Measurements from ENCODE around the gene KIF2C.
"Not testable (repeated sequence)": the region's sequence is repeated elsewhere in the genome, so short reads cannot be mapped to it uniquely, and the experiment has no call there.

KIF2C gene

GRCh38 chr1:44719318-44719717, 20.3 kb upstream of the KIF2C start:
- no peak for DNase-seq (ENCODE audit: low spot score)

DNA sequence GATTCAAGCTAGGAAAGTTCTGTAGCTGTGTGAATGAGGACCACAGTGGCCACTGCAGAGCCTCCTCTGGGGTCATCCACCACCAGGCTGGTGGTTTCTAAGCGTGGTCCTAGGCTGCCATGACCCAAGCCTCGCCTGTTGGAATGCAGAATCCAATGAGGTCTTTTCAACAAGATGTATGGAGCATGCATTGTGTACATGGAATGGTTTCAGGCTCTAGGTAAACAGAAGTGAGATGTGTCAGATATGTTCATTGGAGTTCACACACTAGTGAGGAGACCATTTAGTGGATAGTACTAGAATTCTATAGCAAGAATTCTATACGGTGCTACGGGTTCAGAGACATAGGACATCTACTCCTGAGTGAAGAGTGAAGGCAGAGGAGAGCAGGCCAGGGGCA, 19.4 kb upstream of the KIF2C start:
- no peak for DNase-seq (ENCODE audit: low spot score)

- DNase-seq (ENCODE audit: low spot score) = peak; percentile 96
Measured at GRCh38 chr1:44721485-44722361, 17.9 kb upstream of the KIF2C start.

DNA sequence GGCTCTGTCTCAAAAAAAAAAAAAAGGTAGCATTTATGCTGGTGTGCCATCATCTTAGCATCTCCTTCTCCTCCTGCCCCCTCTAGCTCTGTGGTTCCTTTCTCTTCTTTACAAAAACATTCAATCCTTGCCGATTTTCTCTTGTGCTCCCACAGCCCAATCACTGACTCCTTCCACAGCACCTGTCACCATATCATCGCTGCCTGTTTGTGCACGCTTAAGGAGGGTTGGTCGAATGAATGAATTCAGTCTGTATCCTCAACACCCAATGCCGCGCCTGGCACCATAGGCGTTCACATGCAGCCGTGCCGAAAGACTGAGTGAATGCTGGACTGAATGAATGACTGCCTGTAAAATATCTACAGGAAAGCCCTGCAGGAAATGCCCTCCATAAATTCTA, 16.6 kb upstream of the KIF2C start:
- DNase-seq (ENCODE audit: low spot score) = no peak

DNA sequence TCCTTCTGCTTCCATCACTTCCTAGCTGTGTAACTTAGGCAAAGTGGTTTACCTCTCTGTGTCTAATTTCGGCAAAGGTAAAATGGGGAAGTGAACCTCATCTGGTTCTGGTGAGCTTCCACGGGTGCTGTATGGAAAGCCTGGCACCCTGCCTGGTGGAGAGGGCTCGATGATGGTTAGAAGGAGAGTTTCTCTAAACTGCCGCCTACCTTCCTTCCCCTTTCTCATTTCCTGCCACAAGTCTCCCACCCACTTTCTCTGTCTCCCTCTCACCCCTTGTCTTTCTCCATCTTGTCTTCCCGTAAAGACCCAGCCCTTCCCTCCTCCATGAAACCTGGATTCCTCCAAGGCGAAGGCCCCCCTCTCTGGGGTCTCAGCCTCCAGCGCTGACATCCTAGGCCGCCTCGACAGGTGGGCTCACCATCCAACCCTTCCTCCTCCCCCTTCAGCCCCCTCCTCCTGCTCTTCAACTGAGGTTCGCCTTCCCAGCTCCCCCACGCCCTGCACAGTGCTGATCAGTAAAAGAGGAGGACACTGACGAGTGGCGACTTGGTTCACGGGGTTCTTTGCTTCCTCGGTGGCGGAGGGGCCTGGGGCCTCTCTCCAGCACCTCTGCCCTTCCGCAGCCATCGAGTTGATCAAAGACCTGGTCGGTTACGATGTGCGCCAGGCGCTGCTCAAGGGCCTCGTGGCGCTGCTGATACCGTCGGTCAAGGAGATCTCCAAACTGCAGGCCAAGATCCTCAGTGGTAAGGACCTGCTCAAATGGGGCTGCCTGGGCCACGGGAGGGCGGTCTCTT, 15.9 kb upstream of the KIF2C start:
- no peak for DNase-seq (ENCODE audit: low spot score)

GRCh38 chr1:44724296-44724954, 15.2 kb upstream of the KIF2C start:
- no peak for DNase-seq (ENCODE audit: low spot score)

GRCh38 chr1:44724955-44725698, 14.5 kb upstream of the KIF2C start:
- no peak for DNase-seq (ENCODE audit: low spot score)

- DNase-seq (ENCODE audit: low spot score) = peak; percentile 97
Measured at GRCh38 chr1:44730741-44731512, 8.7 kb upstream of the KIF2C start, which contains the start of gene RNU5D-1. RNU5D-1 (minus strand) TSS chr1:44731170.

DNA sequence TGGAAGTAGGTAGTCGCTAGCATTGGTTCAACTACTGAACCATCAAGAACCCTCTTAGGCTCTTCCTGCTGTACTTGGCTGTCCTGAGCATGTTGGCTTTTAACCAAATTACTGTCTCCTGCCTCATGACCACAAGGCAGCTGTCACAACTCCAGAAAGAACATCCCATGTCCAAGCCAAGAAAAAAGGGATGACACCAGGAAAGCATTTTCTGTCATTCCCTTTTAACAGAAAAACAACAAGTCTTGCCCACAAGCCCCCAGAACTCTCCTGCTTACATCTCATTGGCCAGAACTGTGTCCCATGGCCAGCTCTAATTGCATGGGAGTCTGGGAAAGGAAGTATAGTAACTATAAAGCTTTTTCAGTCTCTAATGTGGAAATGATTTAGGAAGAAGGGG, 6.3 kb upstream of the KIF2C start:
- no peak for DNase-seq (ENCODE audit: low spot score)

GRCh38 chr1:44733784-44734183, 5.9 kb upstream of the KIF2C start:
- DNase-seq (ENCODE audit: low spot score) = no peak

GRCh38 chr1:44735992-44736391, 3.6 kb upstream of the KIF2C start:
- no peak for DNase-seq (ENCODE audit: low spot score)

GRCh38 chr1:44738953-44739306, 707 bp upstream of the KIF2C start:
- not testable (repeated sequence) for DNase-seq (ENCODE audit: low spot score)

- no peak for DNase-seq (ENCODE audit: low spot score)
Measured at GRCh38 chr1:44740179-44740617, 561 bp downstream of the KIF2C start.

- DNase-seq (ENCODE audit: low spot score) = no peak
Measured at GRCh38 chr1:44743211-44743610, 3.6 kb downstream of the KIF2C start.

DNA sequence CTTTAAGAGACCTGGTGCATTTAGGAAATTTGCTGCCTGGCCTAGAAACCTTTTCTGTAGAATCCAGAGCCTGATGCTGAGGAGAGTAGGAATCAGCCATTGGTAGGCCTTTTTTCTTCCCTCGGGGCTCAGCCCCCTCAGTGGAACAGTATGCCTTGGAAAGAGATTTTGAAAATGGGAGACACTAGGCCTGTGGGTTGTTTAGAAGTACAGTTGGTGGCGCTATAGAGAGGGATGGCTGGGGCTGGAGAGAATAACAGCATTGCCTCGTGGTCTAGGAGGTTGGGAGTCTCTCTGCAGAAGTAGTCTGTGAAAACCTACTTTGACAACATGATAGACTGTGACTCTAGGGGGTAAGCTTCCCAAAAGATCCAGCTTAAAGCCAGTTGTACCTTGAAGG, 8.2 kb downstream of the KIF2C start:
- no peak for DNase-seq (ENCODE audit: low spot score)

GRCh38 chr1:44757420-44757819, 17.8 kb downstream of the KIF2C start:
- no peak for DNase-seq (ENCODE audit: low spot score)

GRCh38 chr1:44759077-44759476, 19.4 kb downstream of the KIF2C start:
- no peak for DNase-seq (ENCODE audit: low spot score)

- no peak for DNase-seq (ENCODE audit: low spot score)
Measured at GRCh38 chr1:44760876-44761275, 21.2 kb downstream of the KIF2C start.

GRCh38 chr1:44766421-44766820, 26.8 kb downstream of the KIF2C start:
- not testable (repeated sequence) for DNase-seq (ENCODE audit: low spot score)

GRCh38 chr1:44775078-44775929, 35.7 kb downstream of the KIF2C start, which contains the start of gene RPS8:
RPS8 (plus strand) TSS chr1:44775540; CDS start chr1:44775597, 57 bp downstream.
- peak; percentile 94 for DNase-seq (ENCODE audit: low spot score)

All from activated CD4-positive, alpha-beta T cell treated with anti-CD3 and anti-CD28 coated beads, Interleukin-2, Interleukin-4, amounts not matched to agents 100 ng/mL and 50 ng/mL, durations not matched to agents 16 hours and 8 hours (primary cell).